HL-60/S4 treated with retinoic acid at 250 ng/mL for 4 days and 3 days (cell line): ENCODE results near the gene RGS7.
"Not testable (repeated sequence)": the region's sequence is repeated elsewhere in the genome, so short reads cannot be mapped to it uniquely, and the experiment has no call there.

ENCODE experiments used
- in situ Hi-C: fragments of 300-500 bp; cut with MboI; formaldehyde crosslinking; loops from 2 replicates; pipeline ENCODE4 v1.7.0; 2022; ENCODE audit warnings: low sequenced_read_pairs

RGS7 gene

DNA sequence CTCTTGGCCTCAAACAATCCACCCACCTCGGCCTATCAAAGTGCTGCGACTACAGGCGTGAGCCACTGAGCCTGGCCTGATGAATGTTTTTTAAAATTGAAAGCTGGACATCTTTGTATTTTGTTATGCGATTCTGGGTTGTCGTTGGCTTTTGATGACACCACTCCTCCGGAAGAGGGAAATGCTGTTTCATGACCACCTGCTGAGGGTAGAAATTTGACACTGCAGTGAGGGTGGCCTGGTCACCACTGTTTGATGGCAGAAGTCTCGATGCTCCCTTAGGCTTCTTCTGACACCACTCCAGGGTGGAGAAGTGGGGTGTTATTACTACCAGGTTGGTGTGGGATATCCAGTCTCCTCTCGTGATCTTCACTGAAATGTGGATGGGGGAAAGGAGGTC, 357.2 kb downstream of the RGS7 start:
- in situ Hi-C loops = no loop called here

DNA sequence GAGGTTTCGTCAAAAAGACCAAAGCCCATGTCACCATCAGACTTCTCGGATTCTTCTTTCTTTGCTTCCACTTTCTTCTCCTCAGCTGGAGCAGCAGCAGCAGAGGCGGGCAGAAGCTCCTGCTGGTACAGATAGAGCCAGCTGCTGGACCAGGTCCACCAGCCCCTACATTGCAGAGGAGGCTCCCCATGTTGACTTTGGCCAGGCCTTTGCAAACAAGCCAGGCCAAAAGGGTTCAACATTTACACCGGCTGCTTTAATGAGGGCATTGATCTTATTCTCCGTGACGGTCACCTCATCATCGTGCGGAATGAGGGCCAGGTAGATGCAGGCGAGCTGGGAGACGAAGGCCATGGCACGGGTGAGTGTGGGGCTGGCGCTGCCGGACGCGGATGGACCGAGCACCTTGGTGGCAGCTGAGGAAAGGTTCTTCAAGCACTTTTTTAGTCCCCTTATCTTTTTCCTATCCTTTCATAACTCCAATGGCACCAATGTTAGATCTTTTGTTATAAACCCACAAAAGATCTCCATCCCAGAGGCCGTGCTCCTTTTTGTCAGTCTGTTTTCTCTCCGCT, 358.5 kb downstream of the RGS7 start:
- in situ Hi-C loops = no loop called here

DNA sequence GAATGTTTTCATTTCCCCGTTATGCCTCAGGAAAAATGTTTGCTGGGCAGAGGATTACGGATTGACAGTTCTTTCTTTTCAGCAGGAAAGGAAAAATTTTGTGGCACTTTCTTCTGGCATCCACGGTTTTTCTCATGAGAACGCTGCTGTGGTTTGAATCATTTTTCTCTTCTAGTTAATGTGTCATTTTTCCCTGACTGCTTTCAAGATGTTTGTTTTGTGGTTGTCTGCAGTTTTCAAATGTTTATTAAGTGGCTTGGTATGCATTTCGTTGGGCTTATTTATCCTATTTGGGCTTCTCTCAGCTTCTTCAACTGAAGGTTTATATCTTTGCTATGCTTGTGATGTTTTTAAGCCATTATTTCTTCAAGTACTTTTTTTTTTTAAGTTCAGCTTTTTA, 359.0 kb downstream of the RGS7 start:
- in situ Hi-C loops = no loop called here

DNA sequence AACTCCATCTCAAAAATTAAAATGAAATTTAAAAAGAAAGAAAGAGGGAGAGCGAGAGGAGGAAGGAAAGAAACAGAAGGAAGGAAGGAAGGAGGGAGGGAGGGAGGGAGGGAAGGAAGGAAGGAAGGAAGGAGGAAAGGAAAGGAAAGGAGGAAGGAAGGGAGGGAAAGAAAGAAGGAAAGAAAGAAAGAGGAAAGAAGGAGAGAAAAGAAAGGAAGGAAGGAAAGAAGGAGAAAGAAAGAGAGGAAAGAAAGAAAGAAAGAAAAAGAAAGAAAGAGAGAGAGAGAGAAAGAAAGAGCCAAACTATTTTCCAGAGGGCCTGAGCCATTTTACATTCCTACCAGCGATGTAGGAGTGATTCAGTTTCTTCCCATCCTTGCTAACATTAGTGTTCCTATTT, 364.0 kb downstream of the RGS7 start:
- in situ Hi-C loops = no loop called here

DNA sequence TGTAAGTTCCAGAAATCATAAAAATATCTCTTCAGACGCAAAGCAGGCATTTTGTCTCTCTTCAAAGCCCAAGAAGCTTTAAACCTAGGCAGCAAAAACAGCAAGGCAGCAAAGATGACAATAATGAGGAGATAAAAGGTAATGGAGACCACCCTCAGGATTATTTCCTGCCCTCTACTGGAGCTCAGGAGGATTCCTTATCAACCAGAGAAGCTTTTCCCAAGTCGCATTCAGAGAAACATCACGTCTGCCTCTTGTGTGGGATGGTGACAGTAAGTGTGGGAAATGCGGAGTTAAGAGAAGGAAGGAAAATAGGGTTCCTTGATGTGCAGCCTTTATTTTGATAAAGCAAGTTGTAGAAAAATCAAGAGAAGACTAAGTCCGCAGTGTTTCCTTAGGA, 365.8 kb downstream of the RGS7 start:
- in situ Hi-C loops = no loop called here

DNA sequence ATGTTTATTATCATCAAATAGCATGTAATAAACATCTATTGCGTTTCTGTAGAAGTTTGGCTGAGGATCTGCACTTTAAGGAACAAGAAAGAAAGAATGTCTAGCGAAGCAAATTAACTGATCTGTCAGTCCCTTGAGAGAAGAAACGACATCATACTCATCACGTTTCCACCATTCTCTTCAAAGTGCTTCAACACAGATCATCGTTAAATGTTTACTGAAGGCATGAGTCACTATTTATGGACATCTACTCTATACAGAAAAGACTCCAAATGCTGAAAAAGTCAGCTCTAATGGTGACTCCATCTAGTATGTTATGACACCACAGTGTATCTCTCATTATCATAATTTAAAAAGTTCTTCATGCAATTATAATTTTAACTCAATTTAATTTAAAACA, 369.1 kb downstream of the RGS7 start:
- in situ Hi-C loops = no loop called here

DNA sequence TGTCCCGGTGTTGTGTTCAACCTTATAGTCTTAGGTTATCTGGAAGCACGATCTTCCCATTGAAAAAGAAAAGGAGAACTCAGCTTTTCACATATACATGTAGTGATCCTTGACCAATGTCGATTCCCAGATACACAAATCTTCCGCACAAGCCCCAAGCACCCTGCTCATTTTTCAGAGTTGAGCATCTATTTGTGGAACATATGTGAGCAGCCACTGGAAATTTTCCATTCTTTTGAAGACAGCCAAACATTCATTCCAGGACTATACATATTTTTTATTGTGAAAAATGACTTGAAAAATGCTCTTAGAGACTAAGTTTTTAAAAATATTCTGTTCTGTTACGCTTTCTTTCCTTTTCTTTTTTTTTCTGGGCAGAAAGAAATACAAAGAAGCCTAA, 371.9 kb downstream of the RGS7 start:
- in situ Hi-C loops = no loop called here

DNA sequence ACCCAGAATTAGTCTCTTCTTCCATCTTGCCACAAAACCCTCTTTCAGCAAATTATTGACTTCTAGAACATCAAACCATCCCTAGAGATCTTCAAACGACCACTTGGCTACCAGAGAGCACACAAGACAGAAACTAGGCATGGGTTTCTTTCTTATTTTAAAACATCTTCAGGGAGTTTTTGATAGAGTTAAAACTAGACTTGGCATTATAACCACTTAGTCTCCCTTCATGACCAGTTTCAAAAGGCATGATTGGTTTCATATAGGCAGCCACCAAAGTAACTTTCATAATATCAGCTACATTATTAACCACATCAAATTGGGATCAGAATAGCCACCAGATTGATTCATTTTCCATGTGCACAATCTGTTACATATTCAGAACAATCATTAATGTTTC, 376.7 kb downstream of the RGS7 start:
- in situ Hi-C loops = no loop called here

DNA sequence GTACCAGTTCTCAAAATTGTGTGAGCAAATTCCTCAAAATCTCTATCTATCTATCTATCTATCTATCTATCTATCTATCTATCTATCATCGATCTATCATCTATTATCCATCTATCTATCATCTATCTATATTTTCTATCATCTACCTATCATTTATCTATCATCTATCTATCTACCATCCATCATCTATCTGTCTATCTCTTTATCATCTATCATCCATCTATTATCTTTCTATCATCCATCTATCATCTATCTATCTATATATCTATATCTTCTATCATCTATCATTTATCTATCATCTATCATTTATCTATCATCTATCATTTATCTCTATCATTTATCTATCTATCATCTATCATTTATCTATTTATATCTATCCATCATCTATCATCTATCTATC, 380.3 kb downstream of the RGS7 start:
- in situ Hi-C loops = no loop called here

DNA sequence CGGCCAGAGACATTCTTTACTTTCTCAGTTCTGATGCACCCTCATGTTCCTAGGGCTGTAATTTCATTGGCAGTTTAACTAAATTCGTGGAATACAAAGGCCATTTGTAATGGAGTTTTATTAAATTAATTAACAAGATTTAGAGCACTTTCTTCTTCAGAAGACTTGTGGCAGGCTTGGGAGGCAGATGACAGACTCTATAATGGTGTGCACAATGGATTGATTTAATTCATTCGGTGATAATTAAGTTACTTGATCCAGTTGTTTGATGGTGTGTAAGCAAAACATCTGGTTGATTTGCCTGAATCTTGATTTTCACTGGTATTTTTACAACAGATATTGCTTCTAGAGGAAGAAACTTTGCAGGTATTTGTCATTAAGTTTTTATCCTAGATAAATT, 383.1 kb downstream of the RGS7 start:
- in situ Hi-C loops = no loop called here

DNA sequence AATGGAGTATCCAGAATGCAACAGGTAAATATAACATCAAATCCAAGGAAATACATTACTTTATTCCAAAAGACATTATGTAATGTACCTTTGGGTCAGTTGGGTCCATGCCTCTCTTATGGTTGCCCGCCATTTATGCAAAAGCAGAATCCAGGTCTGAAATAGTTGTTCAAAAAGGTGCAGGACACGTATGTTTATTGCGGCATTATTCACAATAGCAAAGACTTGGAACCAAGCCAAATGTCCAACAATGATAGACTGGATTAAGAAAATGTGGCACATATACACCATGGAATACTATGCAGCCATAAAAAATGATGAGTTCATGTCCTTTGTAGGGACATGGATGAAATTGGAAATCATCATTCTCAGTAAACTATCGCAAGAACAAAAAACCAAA, 384.9 kb downstream of the RGS7 start:
- in situ Hi-C loops = not testable (repeated sequence)

DNA sequence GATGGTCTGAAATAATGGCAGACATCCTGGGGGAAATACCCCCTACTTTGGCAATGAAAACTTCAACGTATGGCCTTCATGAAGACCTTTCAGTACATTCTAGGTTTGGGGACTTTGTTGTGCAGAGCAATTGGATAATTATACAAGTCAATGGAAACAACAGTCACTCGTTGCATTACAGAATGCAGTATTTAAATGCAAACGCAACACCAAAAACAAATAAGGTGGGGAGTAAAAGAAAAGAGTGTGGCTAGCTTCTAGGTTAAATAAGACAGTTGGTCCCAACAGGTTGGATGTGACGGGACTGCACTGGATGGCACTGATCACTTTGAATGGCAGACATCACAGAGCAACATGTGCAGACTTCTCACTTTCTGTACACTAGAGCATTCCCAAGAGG, 386.8 kb downstream of the RGS7 start:
- in situ Hi-C loops = no loop called here

DNA sequence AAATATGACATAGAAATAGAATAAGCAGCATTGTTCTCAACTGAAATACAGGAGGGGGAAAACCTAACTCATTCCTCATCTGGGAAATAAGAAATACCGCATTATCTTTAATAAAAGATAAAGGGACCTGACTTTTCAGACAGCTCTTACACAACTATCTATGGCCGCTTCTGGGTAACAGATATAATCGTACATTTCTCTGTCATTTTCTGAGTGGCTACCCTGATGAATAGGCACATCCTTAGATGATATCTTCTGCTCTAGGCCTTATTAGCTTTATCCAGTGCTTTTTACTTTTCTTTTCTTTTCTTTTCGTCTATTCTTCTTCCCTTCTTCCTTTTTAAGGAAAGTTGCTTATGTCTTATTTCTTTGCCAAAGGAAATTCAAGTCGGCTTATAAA, 388.1 kb downstream of the RGS7 start:
- in situ Hi-C loops = no loop called here

DNA sequence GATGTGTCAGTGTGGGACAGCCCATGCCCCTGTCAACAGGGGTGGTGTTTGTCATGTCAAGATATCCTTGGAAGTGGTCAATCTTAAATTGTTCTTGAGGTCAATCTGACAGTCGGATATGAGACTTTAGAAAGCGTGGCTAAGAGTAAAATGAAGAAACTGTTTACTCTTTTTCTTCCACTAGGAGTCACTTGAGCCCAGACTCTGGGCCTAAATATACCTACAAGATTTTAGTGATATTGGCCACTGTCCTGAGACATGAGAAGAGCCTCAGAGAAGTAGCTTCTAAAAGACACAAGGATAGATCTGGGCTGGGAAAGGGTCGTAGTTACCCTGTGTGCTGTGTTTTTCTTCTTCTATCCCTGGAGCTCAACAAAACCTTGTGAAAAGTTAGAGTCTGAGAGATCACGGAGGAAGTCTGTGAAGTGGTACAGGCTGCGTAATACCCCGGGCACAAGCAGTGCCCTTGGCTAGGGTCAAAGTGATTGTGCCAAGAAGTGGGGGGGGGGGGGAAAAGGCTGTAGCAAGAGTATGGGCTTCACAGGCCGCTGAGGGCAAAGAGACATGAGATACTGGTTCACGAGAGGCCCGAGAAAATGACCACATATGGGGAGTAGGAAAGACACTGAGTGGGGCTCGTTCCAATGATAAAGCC, 389.8 kb downstream of the RGS7 start:
- in situ Hi-C loops = no loop called here

DNA sequence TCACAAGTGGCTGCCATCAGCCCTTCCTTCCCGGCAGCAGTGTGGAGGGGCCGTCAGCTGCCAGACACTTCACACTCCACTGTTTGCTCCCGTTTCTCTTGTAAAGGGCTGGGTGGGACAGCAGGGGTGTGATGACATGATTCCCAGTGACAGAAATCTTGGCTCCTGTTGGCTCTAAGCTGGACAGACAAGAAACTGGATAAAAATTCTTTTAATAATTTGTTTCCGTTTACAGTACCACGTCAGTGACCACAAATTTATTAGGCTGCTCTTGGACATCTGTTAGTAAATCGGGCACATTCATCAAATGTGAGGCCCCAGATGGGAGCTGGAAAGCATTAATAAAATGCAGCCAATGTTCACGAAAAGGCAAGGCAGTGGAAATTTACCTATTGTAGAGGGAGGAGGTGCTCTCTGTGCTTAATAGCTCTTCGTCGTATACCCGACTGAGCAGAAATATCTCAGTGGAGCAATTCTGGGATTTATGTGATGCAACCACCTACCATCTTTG, 391.4 kb downstream of the RGS7 start:
- in situ Hi-C loops = no loop called here

DNA sequence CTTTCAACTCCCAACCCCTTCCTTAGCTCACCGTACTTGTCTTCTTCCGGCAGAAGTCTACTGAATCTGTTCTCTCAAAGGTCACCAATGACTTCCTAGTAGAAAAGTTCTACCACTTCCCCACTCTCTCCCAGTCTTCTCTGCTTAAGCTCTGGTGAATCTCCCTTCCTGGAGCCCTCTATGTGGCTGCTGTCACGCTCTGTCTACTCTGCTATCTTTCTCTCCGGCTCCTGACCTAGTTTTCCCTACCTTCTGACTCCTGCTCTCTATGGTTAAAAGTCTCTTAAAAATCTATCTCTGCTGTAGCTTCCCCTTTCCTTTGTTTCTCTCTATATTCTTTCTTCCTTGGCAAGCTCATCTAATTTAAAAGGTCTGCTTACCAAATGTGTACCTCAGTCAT, 394.9 kb downstream of the RGS7 start:
- in situ Hi-C loops = no loop called here

DNA sequence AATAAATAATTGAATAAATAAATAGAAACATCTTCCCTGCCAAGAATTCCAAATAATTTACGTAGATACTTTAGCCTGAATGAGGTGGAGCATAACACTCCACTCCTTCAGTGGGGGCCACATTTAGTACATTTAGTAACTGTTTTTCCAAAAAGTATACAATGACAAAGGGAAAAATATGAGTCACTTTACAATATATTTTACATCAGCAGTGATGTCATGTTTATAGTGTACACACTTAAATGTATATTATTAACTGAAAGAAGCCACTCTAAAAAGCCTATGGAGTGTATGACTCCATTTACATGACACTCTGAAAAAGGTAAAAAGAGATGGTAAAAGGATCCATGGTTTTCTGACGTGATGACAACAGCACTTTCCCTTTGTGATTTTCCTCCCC, 400.6 kb downstream of the RGS7 start:
- in situ Hi-C loops = no loop called here

DNA sequence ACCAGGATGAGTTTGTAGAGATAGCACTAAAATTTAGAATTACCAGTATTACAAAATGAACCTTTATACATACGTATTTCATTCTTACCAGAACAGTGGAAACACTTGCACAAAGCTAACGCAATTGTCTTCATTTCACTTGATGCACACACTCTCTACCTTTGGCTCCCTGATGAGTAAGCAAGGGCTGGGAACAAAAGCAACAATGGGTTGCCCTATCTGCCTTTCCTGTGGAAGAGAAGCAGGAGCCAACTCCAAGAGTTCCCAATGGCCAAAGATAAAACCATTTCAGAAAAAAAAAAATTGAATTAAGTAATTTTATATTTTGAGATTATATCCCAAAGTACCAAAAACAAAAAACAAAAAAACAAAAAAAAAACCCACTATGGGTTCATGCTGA, 401.0 kb downstream of the RGS7 start:
- in situ Hi-C loops = no loop called here

DNA sequence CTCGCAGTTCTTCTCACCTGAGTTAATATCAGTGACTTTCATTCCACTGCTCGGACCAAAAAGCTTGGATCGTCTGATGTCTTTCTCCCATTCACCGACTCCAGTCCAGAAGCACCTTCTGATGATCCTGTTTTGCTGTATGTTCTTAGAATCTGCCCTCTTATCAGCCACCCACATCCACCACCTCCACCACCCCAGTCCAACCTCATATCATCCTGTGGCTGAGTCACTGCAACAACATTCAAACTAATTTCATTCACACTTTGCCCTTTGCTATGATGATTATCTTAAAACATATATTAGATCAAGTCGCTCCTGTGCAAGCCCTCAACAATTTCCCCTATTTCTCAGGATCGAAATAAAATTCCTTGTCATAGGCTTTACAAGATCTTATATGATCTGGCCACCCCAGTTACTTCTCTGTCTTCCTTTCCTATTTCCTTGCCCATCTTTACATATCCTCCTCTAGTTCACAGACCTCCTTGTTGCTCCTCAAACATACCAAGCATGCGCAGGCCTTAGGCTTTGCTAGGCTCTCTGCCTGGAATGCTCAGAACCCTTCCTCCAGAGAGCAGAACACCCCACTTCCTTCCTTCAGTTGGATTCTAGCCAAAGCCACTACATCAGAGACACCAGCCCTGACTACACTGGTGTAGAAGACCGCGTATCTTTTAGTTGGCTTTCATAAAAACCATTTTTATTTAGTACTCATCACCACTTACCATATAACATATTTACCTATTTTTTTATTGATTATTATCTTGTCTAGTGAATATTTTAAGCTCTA, 409.4 kb downstream of the RGS7 start:
- in situ Hi-C loops = no loop called here

DNA sequence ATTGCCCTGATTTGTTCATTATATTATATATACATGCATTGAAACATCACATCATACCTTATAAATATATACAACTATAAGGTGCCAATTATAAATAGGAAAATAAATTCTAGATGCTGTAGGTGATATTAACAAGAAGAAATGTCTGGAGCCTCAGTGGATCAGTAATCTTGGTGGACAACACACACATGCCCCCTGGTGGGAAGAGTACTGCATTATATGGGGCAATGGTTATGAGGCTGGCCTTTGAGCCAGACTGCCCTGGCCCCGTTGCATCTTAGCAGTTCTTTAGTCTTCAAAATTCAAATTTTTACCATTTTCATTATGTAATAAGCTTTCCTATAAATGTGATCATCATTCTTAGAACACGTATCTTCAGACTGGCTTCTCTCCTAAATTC, 410.1 kb downstream of the RGS7 start:
- in situ Hi-C loops = no loop called here

DNA sequence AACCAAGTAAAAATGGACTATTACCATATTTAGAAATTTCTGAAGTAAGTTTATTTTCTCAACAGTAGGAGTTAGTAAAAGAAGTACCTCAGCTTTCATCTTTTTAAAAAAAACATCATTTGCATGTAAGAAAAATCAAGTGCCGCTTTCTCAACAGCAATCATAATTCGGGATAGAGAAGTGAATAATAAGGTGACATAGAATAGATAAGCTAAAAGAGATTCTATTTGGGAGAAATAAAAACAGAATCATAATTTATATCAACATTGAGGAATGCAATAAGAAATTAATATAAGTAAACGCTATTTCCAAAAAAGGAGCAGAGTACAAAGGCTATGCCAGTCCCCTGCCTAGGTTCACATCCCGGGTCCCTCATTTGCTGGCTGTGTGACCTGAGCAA, 414.1 kb downstream of the RGS7 start:
- in situ Hi-C loops = no loop called here

DNA sequence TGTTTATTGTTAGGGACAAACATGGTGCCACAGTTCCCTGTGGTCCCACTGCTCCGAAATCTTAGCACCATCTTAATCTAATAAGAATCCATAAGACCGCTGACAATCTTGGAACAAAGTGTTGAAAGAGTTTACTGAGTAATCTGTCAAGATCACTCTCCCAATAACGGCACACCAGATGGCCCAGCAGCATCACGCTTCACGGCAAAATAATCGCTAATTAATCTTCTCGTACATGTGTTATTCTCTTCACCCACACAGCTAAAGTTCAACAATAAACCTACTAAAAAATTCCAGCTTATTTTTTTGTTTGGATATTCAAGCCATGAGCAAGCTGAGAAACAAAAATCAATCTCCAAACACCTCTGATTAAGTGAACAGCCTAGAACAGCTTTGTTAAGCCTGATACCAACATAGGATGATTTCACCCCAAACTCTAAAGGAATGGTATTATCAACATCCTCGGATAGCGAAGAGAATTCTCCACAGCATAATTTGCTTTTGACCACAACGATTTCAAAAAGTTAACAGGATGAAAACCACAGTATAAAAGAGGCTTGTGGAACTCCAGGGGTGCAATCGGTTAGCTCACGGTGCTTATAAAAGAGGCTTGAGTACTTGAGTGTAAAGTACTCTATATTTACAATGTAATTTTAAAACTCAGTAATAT, 415.2 kb downstream of the RGS7 start:
- in situ Hi-C loops = no loop called here
